Measurements from ENCODE around the gene ZNF407.

DNA sequence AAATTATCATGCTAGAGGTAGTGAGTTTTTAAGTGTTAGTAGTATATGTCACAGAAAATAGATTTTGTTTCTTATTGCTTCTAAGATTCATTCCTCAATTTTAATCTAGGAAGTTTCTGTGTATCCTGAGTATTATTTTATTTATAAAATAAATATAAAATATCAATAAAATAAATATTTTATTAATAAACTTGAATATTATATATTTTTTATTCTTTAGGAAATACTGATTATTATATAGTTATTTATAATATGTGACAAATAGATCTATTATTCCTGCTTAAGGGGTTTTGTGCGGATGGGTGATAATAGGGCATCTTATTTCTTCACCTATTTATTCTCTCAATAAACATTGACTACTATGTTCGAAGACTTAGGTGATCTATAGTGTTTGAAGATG is 191.0 kb downstream of the ZNF407 start:
- TF ChIP-seq, protein P1, sequence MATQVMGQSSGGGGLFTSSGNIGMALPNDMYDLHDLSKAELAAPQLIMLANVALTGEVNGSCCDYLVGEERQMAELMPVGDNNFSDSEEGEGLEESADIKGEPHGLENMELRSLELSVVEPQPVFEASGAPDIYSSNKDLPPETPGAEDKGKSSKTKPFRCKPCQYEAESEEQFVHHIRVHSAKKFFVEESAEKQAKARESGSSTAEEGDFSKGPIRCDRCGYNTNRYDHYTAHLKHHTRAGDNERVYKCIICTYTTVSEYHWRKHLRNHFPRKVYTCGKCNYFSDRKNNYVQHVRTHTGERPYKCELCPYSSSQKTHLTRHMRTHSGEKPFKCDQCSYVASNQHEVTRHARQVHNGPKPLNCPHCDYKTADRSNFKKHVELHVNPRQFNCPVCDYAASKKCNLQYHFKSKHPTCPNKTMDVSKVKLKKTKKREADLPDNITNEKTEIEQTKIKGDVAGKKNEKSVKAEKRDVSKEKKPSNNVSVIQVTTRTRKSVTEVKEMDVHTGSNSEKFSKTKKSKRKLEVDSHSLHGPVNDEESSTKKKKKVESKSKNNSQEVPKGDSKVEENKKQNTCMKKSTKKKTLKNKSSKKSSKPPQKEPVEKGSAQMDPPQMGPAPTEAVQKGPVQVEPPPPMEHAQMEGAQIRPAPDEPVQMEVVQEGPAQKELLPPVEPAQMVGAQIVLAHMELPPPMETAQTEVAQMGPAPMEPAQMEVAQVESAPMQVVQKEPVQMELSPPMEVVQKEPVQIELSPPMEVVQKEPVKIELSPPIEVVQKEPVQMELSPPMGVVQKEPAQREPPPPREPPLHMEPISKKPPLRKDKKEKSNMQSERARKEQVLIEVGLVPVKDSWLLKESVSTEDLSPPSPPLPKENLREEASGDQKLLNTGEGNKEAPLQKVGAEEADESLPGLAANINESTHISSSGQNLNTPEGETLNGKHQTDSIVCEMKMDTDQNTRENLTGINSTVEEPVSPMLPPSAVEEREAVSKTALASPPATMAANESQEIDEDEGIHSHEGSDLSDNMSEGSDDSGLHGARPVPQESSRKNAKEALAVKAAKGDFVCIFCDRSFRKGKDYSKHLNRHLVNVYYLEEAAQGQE (IDR thresholded peaks at IDR 0.05; ENCODE audit: unreplicated experiment), result no peak
- TF ChIP-seq, protein P2, sequence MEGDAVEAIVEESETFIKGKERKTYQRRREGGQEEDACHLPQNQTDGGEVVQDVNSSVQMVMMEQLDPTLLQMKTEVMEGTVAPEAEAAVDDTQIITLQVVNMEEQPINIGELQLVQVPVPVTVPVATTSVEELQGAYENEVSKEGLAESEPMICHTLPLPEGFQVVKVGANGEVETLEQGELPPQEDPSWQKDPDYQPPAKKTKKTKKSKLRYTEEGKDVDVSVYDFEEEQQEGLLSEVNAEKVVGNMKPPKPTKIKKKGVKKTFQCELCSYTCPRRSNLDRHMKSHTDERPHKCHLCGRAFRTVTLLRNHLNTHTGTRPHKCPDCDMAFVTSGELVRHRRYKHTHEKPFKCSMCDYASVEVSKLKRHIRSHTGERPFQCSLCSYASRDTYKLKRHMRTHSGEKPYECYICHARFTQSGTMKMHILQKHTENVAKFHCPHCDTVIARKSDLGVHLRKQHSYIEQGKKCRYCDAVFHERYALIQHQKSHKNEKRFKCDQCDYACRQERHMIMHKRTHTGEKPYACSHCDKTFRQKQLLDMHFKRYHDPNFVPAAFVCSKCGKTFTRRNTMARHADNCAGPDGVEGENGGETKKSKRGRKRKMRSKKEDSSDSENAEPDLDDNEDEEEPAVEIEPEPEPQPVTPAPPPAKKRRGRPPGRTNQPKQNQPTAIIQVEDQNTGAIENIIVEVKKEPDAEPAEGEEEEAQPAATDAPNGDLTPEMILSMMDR (conservative IDR thresholded peaks at IDR 0.05; ENCODE audit: low read depth in 2 of 2), result no peak
- TF ChIP-seq POLR2AphosphoS5 (IDR thresholded peaks at IDR 0.05; ENCODE audit: low read depth), result no peak
- TF ChIP-seq EZH2 (IDR thresholded peaks at IDR 0.05; ENCODE audit: low read depth, unreplicated experiment), result no peak
- no peak for TF ChIP-seq CREB1 (CRISPR knock-in tag; IDR thresholded peaks at IDR 0.05; ENCODE audit: low read depth)
- TF ChIP-seq EZH2phosphoT487 (IDR thresholded peaks at IDR 0.05; ENCODE audit: unreplicated experiment), result no peak
- TF ChIP-seq ZNF114 (CRISPR knock-in tag; IDR thresholded peaks at IDR 0.05), result no peak
- TF ChIP-seq, protein P3, sequence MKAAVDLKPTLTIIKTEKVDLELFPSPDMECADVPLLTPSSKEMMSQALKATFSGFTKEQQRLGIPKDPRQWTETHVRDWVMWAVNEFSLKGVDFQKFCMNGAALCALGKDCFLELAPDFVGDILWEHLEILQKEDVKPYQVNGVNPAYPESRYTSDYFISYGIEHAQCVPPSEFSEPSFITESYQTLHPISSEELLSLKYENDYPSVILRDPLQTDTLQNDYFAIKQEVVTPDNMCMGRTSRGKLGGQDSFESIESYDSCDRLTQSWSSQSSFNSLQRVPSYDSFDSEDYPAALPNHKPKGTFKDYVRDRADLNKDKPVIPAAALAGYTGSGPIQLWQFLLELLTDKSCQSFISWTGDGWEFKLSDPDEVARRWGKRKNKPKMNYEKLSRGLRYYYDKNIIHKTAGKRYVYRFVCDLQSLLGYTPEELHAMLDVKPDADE (IDR thresholded peaks at IDR 0.05), result no peak
- no peak for TF ChIP-seq ZNF331 (CRISPR knock-in tag; IDR thresholded peaks at IDR 0.05; ENCODE audit: low read depth)
- no peak for TF ChIP-seq JUNB (IDR thresholded peaks at IDR 0.05; ENCODE audit: unreplicated experiment)
